MCF 10A (cell line): ENCODE data around the gene OBSL1. TPM values are rescaled to one million over a fixed set of nuclear protein-coding genes. Genes with fewer than 3 reads are reported as not detected.

ENCODE experiments used
- BruUV-seq: library from RNA; stranded (reverse); fragments of 400-500 nt; replicated peaks from 2 replicates; lab custom pipeline; 2021; lab: Mats Ljungman, UMichigan
- CTCF ChIA-PET: fragments of 300-600 bp; sonication (Branson Sonifier 250); formaldehyde crosslinking; extraction: SDS; loops from one replicate; lab custom pipeline; 2021; ENCODE audit warnings: antibody characterized with exemption, inconsistent platforms; lab: Yijun Ruan, JAX
- POLR2A ChIA-PET: fragments of 300-600, 350-650 bp; sonication (Branson Sonifier 250); formaldehyde crosslinking; extraction: SDS; loops from one replicate; lab custom pipeline; 2020; ENCODE audit warnings: antibody characterized with exemption, inconsistent platforms; lab: Yijun Ruan, JAX
- DNase-seq: peaks from one replicate; pipeline ENCODE4 v3.0.0-alpha.2; 2018; ENCODE audit not compliant: unreplicated experiment
- H3K27ac Mint-ChIP-seq: one replicate; pipeline ENCODE4 v1.8.0; 2022; ENCODE audit warnings: mild to moderate bottlenecking, low read depth, mixed read lengths; ENCODE audit not compliant: unreplicated experiment
- H3K27me3 Mint-ChIP-seq: one replicate; pipeline ENCODE4 v1.8.0; 2022; ENCODE audit warnings: mixed read lengths; ENCODE audit not compliant: insufficient read depth, unreplicated experiment
- H3K36me3 Mint-ChIP-seq: one replicate; pipeline ENCODE4 v1.8.0; 2022; ENCODE audit warnings: mild to moderate bottlenecking, moderate library complexity, mixed read lengths; ENCODE audit not compliant: insufficient read depth, unreplicated experiment
- H3K4me1 Mint-ChIP-seq: one replicate; pipeline ENCODE4 v1.8.0; 2022; ENCODE audit warnings: mixed read lengths; ENCODE audit not compliant: insufficient read depth, unreplicated experiment
- H3K4me3 Mint-ChIP-seq: one replicate; pipeline ENCODE4 v1.8.0; 2022; ENCODE audit warnings: mild to moderate bottlenecking, moderate library complexity, mixed read lengths; ENCODE audit not compliant: unreplicated experiment
- H3K9me3 Mint-ChIP-seq: one replicate; pipeline ENCODE4 v1.8.0; 2022; ENCODE audit warnings: mixed read lengths; ENCODE audit not compliant: unreplicated experiment
- intact Hi-C: fragments of 100-400 bp; cut with micrococcal nuclease; formaldehyde crosslinking; loops from 2 replicates; pipeline ENCODE4 v1.14.1; 2022
- total RNA-seq: library from RNA; stranded (reverse); gene quantifications from 2 replicates; pipeline ENCODE4 v1.2.3, GENCODE V29; 2022
- TF ChIP-seq, protein P1 (sequence below): fragments of 200-600 bp; IDR thresholded peaks from one replicate; pipeline ENCODE4 v1.8.0; 2022; ENCODE audit warnings: antibody characterized with exemption, mild to moderate bottlenecking; ENCODE audit not compliant: unreplicated experiment

Gene OBSL1
- total RNA-seq, 1 experiment from 2014 or later = 29.0 TPM

GRCh38 chr2:219593154-219593553 lies 21.8 kb upstream of the OBSL1 start:
- H3K4me3 Mint-ChIP-seq = no peak overlapping the region
- TF ChIP-seq, protein P1, sequence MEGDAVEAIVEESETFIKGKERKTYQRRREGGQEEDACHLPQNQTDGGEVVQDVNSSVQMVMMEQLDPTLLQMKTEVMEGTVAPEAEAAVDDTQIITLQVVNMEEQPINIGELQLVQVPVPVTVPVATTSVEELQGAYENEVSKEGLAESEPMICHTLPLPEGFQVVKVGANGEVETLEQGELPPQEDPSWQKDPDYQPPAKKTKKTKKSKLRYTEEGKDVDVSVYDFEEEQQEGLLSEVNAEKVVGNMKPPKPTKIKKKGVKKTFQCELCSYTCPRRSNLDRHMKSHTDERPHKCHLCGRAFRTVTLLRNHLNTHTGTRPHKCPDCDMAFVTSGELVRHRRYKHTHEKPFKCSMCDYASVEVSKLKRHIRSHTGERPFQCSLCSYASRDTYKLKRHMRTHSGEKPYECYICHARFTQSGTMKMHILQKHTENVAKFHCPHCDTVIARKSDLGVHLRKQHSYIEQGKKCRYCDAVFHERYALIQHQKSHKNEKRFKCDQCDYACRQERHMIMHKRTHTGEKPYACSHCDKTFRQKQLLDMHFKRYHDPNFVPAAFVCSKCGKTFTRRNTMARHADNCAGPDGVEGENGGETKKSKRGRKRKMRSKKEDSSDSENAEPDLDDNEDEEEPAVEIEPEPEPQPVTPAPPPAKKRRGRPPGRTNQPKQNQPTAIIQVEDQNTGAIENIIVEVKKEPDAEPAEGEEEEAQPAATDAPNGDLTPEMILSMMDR = no peak
- H3K27me3 Mint-ChIP-seq = no peaks in the 10 kb centered on the region
- H3K27ac Mint-ChIP-seq = no peak overlapping the region
- ChIA-PET CTCF (interaction anchor here (1.5 to 3.7 kb wide), 2 partner anchors 9 to 33 kb away, joined by 4 to 16 read pairs; no protein-coding TSS in a partner anchor), POLR2A (interaction anchor here (1.3 kb wide), 1 partner anchor 15 kb away, joined by 3 read pairs; no protein-coding TSS in a partner anchor)
- no peaks in the 10 kb centered on the region for H3K36me3 Mint-ChIP-seq
- no TSS peak for BruUV-seq
- intact Hi-C loops = no loop called here
- no peaks in the 10 kb centered on the region for H3K9me3 Mint-ChIP-seq
- no peaks in the 10 kb centered on the region for H3K4me1 Mint-ChIP-seq
- no peak for DNase-seq

DNA sequence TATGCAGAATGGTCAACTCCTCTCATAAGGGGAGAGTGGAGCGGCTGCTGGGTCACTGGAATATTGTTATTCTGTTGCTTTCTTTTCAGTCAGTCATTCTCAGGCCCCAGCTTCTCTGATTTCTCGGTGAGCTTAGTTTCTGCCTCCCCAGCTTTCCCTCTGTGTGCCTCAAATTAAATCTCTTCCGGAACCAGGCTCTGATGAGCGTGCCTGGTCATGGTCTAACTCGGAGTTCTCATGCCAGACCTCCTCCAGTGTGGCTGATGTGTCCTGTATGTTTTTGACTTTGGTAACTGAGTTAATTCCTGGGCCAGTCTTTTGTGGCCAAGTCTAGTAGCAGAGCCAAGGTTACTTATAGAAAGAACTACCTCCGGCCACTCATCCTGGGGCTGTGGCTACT lies 21.4 kb upstream of the OBSL1 start:
- Mint-ChIP-seq H3K9me3 (no peaks in the 10 kb centered on the region), H3K4me3 (no peak overlapping the region), H3K27me3 (no peaks in the 10 kb centered on the region), H3K36me3 (no peaks in the 10 kb centered on the region), H3K4me1 (no peaks in the 10 kb centered on the region), H3K27ac (no peak overlapping the region)
- ChIA-PET POLR2A (no interaction called here), CTCF (interaction anchor here (0.6 to 3.7 kb wide), 3 partner anchors 9 to 1563 kb away, joined by 3 to 16 read pairs (median 4); no protein-coding TSS in a partner anchor)
- BruUV-seq = no TSS peak
- TF ChIP-seq, protein P1 = no peak
- intact Hi-C loops = no loop called here
- DNase-seq = no peak

- H3K27ac Mint-ChIP-seq = no peak overlapping the region
- no peak for DNase-seq
- intact Hi-C loops = no loop called here
- CTCF ChIA-PET = interaction anchor here (0.6 to 0.8 kb wide), 2 partner anchors 51 to 57 kb away, joined by 3 read pairs; no protein-coding TSS in a partner anchor
- no peaks in the 10 kb centered on the region for H3K9me3 Mint-ChIP-seq
- no peaks in the 10 kb centered on the region for H3K27me3 Mint-ChIP-seq
- H3K4me1 Mint-ChIP-seq = no peaks in the 10 kb centered on the region
- BruUV-seq = no TSS peak
- POLR2A ChIA-PET = interaction anchor here (0.7 to 1.1 kb wide), 2 partner anchors 55 to 176 kb away, joined by 3 to 4 read pairs; no protein-coding TSS in a partner anchor
- TF ChIP-seq, protein P1 = no peak
- no peaks in the 10 kb centered on the region for H3K36me3 Mint-ChIP-seq
- H3K4me3 Mint-ChIP-seq = no peak overlapping the region
Measured at GRCh38 chr2:219591091-219591490, 19.8 kb upstream of the OBSL1 start.

DNA sequence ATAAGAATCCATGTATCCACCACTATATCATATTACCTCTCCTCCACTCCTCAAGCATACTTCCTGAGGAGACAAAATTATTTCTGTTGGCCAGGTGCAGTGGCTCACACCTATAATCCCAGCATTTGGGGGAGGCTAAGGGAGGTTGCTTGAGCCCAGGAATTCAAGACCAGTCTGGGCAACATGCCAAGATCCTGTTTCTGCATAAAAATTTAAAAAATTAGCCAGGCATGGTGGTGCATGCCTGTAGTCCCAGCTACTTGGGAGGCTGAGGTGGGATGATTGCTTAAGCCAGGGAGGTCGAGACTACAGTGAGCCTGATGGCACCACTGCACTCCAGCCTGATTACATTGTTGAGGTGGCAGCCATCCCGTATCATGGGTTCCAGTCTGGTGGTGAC lies 10.0 kb upstream of the OBSL1 start:
- no peak for DNase-seq
- CTCF ChIA-PET = interaction anchor here (0.6 to 2.2 kb wide), 3 partner anchors 10 to 50 kb away, joined by 3 to 10 read pairs (median 5); partner anchors contain the start of gene OBSL1

More for the DNA sequence above, 10.0 kb upstream of the OBSL1 start:
- intact Hi-C loops = no loop called here
- no peaks in the 10 kb centered on the region for H3K9me3 Mint-ChIP-seq
- TF ChIP-seq, protein P1 = no peak
- POLR2A ChIA-PET = interaction anchor here (3.0 kb wide), 1 partner anchor 16 kb away, joined by 12 read pairs; the partner anchor contains the start of gene STK11IP
- H3K27ac Mint-ChIP-seq = no peak overlapping the region
- no peaks in the 10 kb centered on the region for H3K36me3 Mint-ChIP-seq
- peaks cover 7% of the 10 kb centered on the region for H3K4me1 Mint-ChIP-seq
- BruUV-seq = no TSS peak
- H3K27me3 Mint-ChIP-seq = no peaks in the 10 kb centered on the region
- no peak overlapping the region for H3K4me3 Mint-ChIP-seq
